K562 (cell line): ENCODE measurements around the gene DGLUCY. TPM values are rescaled to one million over a fixed set of nuclear protein-coding genes. Genes with fewer than 3 reads are reported as not detected.
A peak's percentile ranks its signal among the peaks of the same experiment; 100 is the strongest.

Source experiments
- ATAC-seq: fragments of 200-7000 bp; cut with Tn5 transposase; 3 replicates; pipeline ENCODE4 v1.9.1; 2020; ENCODE audit warnings: moderate library complexity
- BruUV-seq: library from RNA; stranded (reverse); fragments of 400-500 nt; replicated peaks from 2 replicates; lab custom pipeline; 2021; lab: Mats Ljungman, UMichigan
- CTCF ChIA-PET: fragments of 300-600 bp; formaldehyde crosslinking; extraction: SDS; loops from one replicate; lab custom pipeline; 2021; ENCODE audit warnings: low intra/inter-chr PET ratio; lab: Yijun Ruan, JAX
- POLR2A ChIA-PET: fragments of 300-600, 350-650 bp; sonication (Branson Sonifier 250); formaldehyde crosslinking; extraction: SDS; loops from one replicate; lab custom pipeline; 2021; ENCODE audit warnings: antibody characterized with exemption, inconsistent platforms; lab: Yijun Ruan, JAX
- DNase-seq, 4 experiments: peaks; one replicate each; pipeline versions ENCODE4 v3.0.0 to v3.0.0-alpha.2; 2011 to 2018; ENCODE audit warnings: low spot score in 3 of 4, mixed read lengths in 3 of 4; ENCODE audit errors: extremely low read depth in 1 of 4
- FAIRE-seq: peaks from 2 replicates; lab custom pipeline; 2011; peaks lifted over from hg19 to GRCh38; lab: Jason Lieb, UNC
- H2AFZ ChIP-seq: 2 replicates; pipeline ENCODE4 v1.6.0; 2011; ENCODE audit warnings: low read depth, low read length, control low read depth, inconsistent platforms
- H3K27ac ChIP-seq: fragments of 200-600 bp; 3 replicates; pipeline ENCODE4 v1.8.0; 2011; ENCODE audit warnings: low read depth, mild to moderate bottlenecking, control low read depth, inconsistent platforms, low read length, moderate library complexity, mixed read lengths; ENCODE audit errors: extremely low read depth
- H3K27me3 ChIP-seq, 2 experiments: fragments of 300-600 bp in 1 of 2; 2 replicates in 1 of 2; 3 replicates in 1 of 2; pipeline versions ENCODE4 v1.6.0 to v1.8.0; 2011; ENCODE audit warnings: inconsistent platforms in 2 of 2, low read length in 2 of 2, mild to moderate bottlenecking in 1 of 2, mixed read lengths in 1 of 2, moderate library complexity in 1 of 2; ENCODE audit not compliant: control insufficient read depth in 2 of 2, insufficient read depth in 2 of 2
- H3K36me3 ChIP-seq: fragments of 300-600 bp; 3 replicates; pipeline ENCODE4 v1.8.0; 2011; ENCODE audit warnings: mild to moderate bottlenecking, low read length, inconsistent platforms; ENCODE audit not compliant: control insufficient read depth, insufficient read depth
- H3K4me1 ChIP-seq, 2 experiments: fragments of 200-600 bp in 1 of 2; replicated peaks in 1 of 2; 2 replicates in 1 of 2; 3 replicates in 1 of 2; pipeline versions ENCODE4 v1.5.1 to v1.8.0; 2011; ENCODE audit warnings: inconsistent platforms in 2 of 2, low read length in 2 of 2, mild to moderate bottlenecking in 1 of 2, mixed read lengths in 1 of 2, moderate library complexity in 1 of 2; ENCODE audit not compliant: control insufficient read depth in 2 of 2, insufficient read depth in 2 of 2
- H3K4me2 ChIP-seq: 2 replicates; pipeline ENCODE4 v1.6.1; 2011; ENCODE audit warnings: low read length, control low read depth, inconsistent platforms, mixed read lengths; ENCODE audit not compliant: insufficient read depth
- H3K4me3 ChIP-seq: fragments of 200-600 bp; sonication (generic), shearing (Covaris generic); 2 replicates; pipeline ENCODE4 v1.5.1; 2016; ENCODE audit warnings: control low read depth, inconsistent platforms
- H3K79me2 ChIP-seq: fragments of 200-600 bp; 3 replicates; pipeline ENCODE4 v1.8.0; 2011; ENCODE audit warnings: low read length, inconsistent platforms; ENCODE audit not compliant: control insufficient read depth, insufficient read depth
- H3K9ac ChIP-seq, 2 experiments: 2 replicates each; pipeline versions ENCODE4 v1.6.0 to v1.6.1; 2011; ENCODE audit warnings: low read depth in 2 of 2, low read length in 2 of 2, control low read depth in 1 of 2, inconsistent platforms in 1 of 2, mild to moderate bottlenecking in 1 of 2, mixed read lengths in 1 of 2; ENCODE audit not compliant: insufficient read depth in 1 of 2
- H3K9me1 ChIP-seq: one replicate; pipeline ENCODE4 v1.6.0; 2011; ENCODE audit warnings: inconsistent platforms, mild to moderate bottlenecking, low read length, moderate library complexity; ENCODE audit not compliant: control insufficient read depth, insufficient read depth
- H3K9me3 ChIP-seq: replicated peaks from 2 replicates; pipeline ENCODE4 v1.5.1; 2011; ENCODE audit warnings: low read depth, low read length, inconsistent platforms; ENCODE audit not compliant: control insufficient read depth, insufficient read depth
- H4K20me1 ChIP-seq: replicated peaks from 2 replicates; pipeline ENCODE4 v1.6.1; 2011; ENCODE audit warnings: low read length, inconsistent platforms, mixed read lengths; ENCODE audit not compliant: control insufficient read depth, insufficient read depth
- BCL6 ChIP-seq: fragments of 250-450 bp; sonication (Bioruptor Pico); IDR thresholded peaks from 2 replicates; pipeline ENCODE4 v1.4.0; 2020
- DACH1 ChIP-seq: fragments of 450-650 bp; IDR thresholded peaks from 2 replicates; pipeline ENCODE4 v1.6.1; 2018; ENCODE audit not compliant: partially characterized antibody
- E2F3 ChIP-seq: fragments of 250-450 bp; sonication (Bioruptor Pico); IDR thresholded peaks from 2 replicates; pipeline ENCODE4 v1.4.0; 2020; ENCODE audit warnings: mild to moderate bottlenecking
- ELK3 ChIP-seq: fragments of 450-650 bp; formaldehyde crosslinking; IDR thresholded peaks from 2 replicates; pipeline ENCODE4 v1.4.0; 2020; ENCODE audit warnings: mild to moderate bottlenecking
- HDAC1 ChIP-seq, 2 experiments: fragments of 450-650 bp; IDR thresholded peaks; 2 replicates each; pipeline ENCODE4 v1.6.1; 2016 to 2017; ENCODE audit warnings: inconsistent platforms in 1 of 2, mild to moderate bottlenecking in 1 of 2, moderate library complexity in 1 of 2
- HNRNPK ChIP-seq: fragments of 200-400 bp; formaldehyde crosslinking; IDR thresholded peaks from one replicate; pipeline ENCODE4 v1.6.1; 2018; ENCODE audit warnings: mild to moderate bottlenecking, low read depth, low read length; ENCODE audit not compliant: poor library complexity, severe bottlenecking
- LEF1 ChIP-seq: fragments of 450-650 bp; IDR thresholded peaks from 2 replicates; pipeline ENCODE4 v1.6.1; 2016; ENCODE audit warnings: mild to moderate bottlenecking
- MAX ChIP-seq: sonication (generic); formaldehyde crosslinking; IDR thresholded peaks from 2 replicates; pipeline ENCODE4 v1.9.0; 2022; ENCODE audit warnings: mild to moderate bottlenecking, missing genetic modification reagents
- MTA3 ChIP-seq: fragments of 450-650 bp; formaldehyde crosslinking; IDR thresholded peaks from 2 replicates; pipeline ENCODE4 v1.6.1; 2017; ENCODE audit warnings: mild to moderate bottlenecking, borderline replicate concordance
- NELFE ChIP-seq: IDR thresholded peaks from 2 replicates; pipeline ENCODE4 v1.6.1; 2011; ENCODE audit warnings: mild to moderate bottlenecking; ENCODE audit not compliant: insufficient read depth, insufficient read length
- POLR2B ChIP-seq: fragments of 450-650 bp; IDR thresholded peaks from 2 replicates; pipeline ENCODE4 v1.6.1; 2018; ENCODE audit warnings: low read depth; ENCODE audit not compliant: partially characterized antibody
- RBM22 ChIP-seq: fragments of 200-400 bp; formaldehyde crosslinking; IDR thresholded peaks from 2 replicates; pipeline ENCODE4 v1.6.1; 2018; ENCODE audit warnings: low read length, low read depth; ENCODE audit not compliant: poor library complexity, severe bottlenecking
- RBM34 ChIP-seq: fragments of 200-400 bp; formaldehyde crosslinking; IDR thresholded peaks from 2 replicates; pipeline ENCODE4 v1.6.1; 2018; ENCODE audit warnings: low read length, borderline replicate concordance; ENCODE audit not compliant: insufficient read depth
- SIX5 ChIP-seq, 2 experiments: IDR thresholded peaks; 2 replicates each; pipeline ENCODE4 v1.6.1; 2011; ENCODE audit warnings: low read length in 2 of 2, borderline replicate concordance in 1 of 2, low read depth in 1 of 2, mild to moderate bottlenecking in 1 of 2, moderate library complexity in 1 of 2; ENCODE audit not compliant: insufficient read depth in 1 of 2
- SREBF2 ChIP-seq: sonication (generic); formaldehyde crosslinking; IDR thresholded peaks from 2 replicates; pipeline ENCODE4 v1.4.0; 2020; ENCODE audit warnings: mild to moderate bottlenecking, missing genetic modification reagents
- TAL1 ChIP-seq: fragments of 450-650 bp; IDR thresholded peaks from 2 replicates; pipeline ENCODE4 v1.6.1; 2016; ENCODE audit warnings: mild to moderate bottlenecking
- TBL1XR1 ChIP-seq, 2 experiments: IDR thresholded peaks; 2 replicates each; pipeline ENCODE4 v1.6.1; 2012; ENCODE audit warnings: improper control_type of control experiment in 2 of 2, low read length in 2 of 2, mild to moderate bottlenecking in 1 of 2
- TEAD4 ChIP-seq, 2 experiments: sonication (generic) in 1 of 2; formaldehyde crosslinking in 1 of 2; IDR thresholded peaks; 2 replicates each; pipeline versions ENCODE4 v1.6.1 to v1.8.0; 2012 to 2022; ENCODE audit warnings: borderline replicate concordance in 1 of 2, inconsistent platforms in 1 of 2, low read length in 1 of 2, mild to moderate bottlenecking in 1 of 2, missing genetic modification reagents in 1 of 2
- ZNF124 ChIP-seq: sonication (generic); formaldehyde crosslinking; IDR thresholded peaks from 2 replicates; pipeline ENCODE4 v1.8.1; 2022; ENCODE audit warnings: missing genetic modification reagents
- ZNF263 ChIP-seq: sonication (generic); formaldehyde crosslinking; IDR thresholded peaks from 2 replicates; pipeline ENCODE4 v1.8.0; 2022; ENCODE audit warnings: mild to moderate bottlenecking, missing genetic modification reagents, borderline replicate concordance
- ZNF75A ChIP-seq: fragments of 450-650 bp; formaldehyde crosslinking; IDR thresholded peaks from 2 replicates; pipeline ENCODE4 v1.4.0; 2020; ENCODE audit warnings: mild to moderate bottlenecking
- WGBS: fragments of 100-300 bp; shearing (Covaris generic); methylation state at CpG from one replicate; pipeline ENCODE4 v1.1.6; 2016; ENCODE audit warnings: low coverage, mixed read lengths; ENCODE audit not compliant: insufficient coverage; ENCODE audit errors: missing lambda C conversion rate; 5-methylcytosine and 5-hydroxymethylcytosine counted together
- in situ Hi-C: fragments of 300-500 bp; cut with MboI; formaldehyde crosslinking; loops from 4 replicates; pipeline ENCODE4 v1.15.0; 2018; ENCODE audit warnings: inconsistent platforms, mixed read lengths
- intact Hi-C: fragments of 100-400 bp; cut with micrococcal nuclease; formaldehyde crosslinking; loops from 2 replicates; pipeline ENCODE4 v1.14.2; 2022
- polyA plus RNA-seq, 8 experiments: library from polyadenylated mRNA; depleted of rRNA in 4 of 8; stranded (reverse) in 5 of 8; unstranded in 3 of 8; fragments of >200 nt; fragmentation: Nextera tagmentation in 2 of 8; fragmentation: Illumina TruSeq in 1 of 8; extraction: Ambion mirVana in 2 of 8; extraction: Trizol in 1 of 8; gene quantifications; 2 replicates each; pipeline versions ENCODE4 v1.2.1 to v1.2.3, GENCODE V29; 2011 to 2014; ENCODE audit warnings: inconsistent platforms in 1 of 8, missing spikeins in 1 of 8
- total RNA-seq, 7 experiments: library from RNA; depleted of rRNA in 6 of 7; stranded (reverse); fragments of >200 nt in 6 of 7; fragmentation: Illumina TruSeq in 2 of 7; extraction: Trizol in 2 of 7; gene quantifications; 2 replicates each; pipeline versions ENCODE4 v1.2.1 to v1.2.3, GENCODE V29; 2011 to 2021; ENCODE audit warnings: low replicate concordance in 1 of 7

DGLUCY gene
- total and polyA plus RNA-seq, 9 of the 15 experiments (the other 6 are each of a cell fraction or from before 2014, with no cell fraction given), result 9.9 to 28.4 (median 21.0) TPM

- intact Hi-C loops (no loop called here), in situ Hi-C loops (no loop called here)
- no peaks in the 10 kb centered on the region for H3K9me1 ChIP-seq
- H3K9me3 ChIP-seq, result no peaks in the 10 kb centered on the region
- H2AFZ ChIP-seq, result no peak overlapping the region
- ChIA-PET POLR2A (interaction anchor here (1.2 kb wide), 1 partner anchor 11 kb away, joined by 3 read pairs; no protein-coding TSS in a partner anchor), CTCF (no interaction called here)
- peaks cover 2% of the 10 kb centered on the region; the same call in 1 of the 3 replicates for H3K79me2 ChIP-seq
- no peak overlapping the region; the same call in 1 of the 2 replicates for H3K4me2 ChIP-seq
- H3K36me3 ChIP-seq, result no peaks in the 10 kb centered on the region; the same call in 2 of the 3 replicates
- ATAC-seq, result 0 out of 3 replicates have a peak, but pooled peaks have one; percentile 5
- DNase-seq, result peak in 1 of 4 experiments; percentile 21
- H3K9ac ChIP-seq, result peak overlapping the region in 1 of 2 experiments; percentile 14; a peak in 1 of 4 replicates
- FAIRE-seq, result no peak
- H4K20me1 ChIP-seq, result no peaks in the 10 kb centered on the region
- H3K27ac ChIP-seq, result no peak overlapping the region
- H3K27me3 ChIP-seq, result no peaks in the 10 kb centered on the region
- H3K4me1 ChIP-seq, result peaks cover 30 to 36% of the 10 kb centered on the region in 2 experiments
- H3K4me3 ChIP-seq, result no peak overlapping the region
- WGBS, result 7% methylated on average over 8 of the region's 8 CpGs
- BruUV-seq, result no TSS peak
- TF ChIP-seq ZNF263 (CRISPR knock-in tag) (no peak), MTA3 (no peak), E2F3 (no peak), RBM22 (no peak), RBM34 (no peak), SREBF2 (CRISPR knock-in tag) (no peak), TEAD4 (IDR thresholded peaks at IDR 0.05; ENCODE audit: low read length) (no peak), TEAD4 (CRISPR knock-in tag; IDR thresholded peaks at IDR 0.05; ENCODE audit: borderline replicate concordance) (no peak), ZNF124 (CRISPR knock-in tag) (no peak), TBL1XR1 (IDR thresholded peaks at IDR 0.05; ENCODE audit: low read length in 2 of 2) (no peak), ZNF75A (CRISPR knock-in tag) (no peak), TAL1 (no peak), NELFE (no peak), ELK3 (CRISPR knock-in tag) (no peak), BCL6 (CRISPR knock-in tag) (no peak), HNRNPK (no peak), POLR2B (no peak), SIX5 (IDR thresholded peaks at IDR 0.05; ENCODE audit: borderline replicate concordance in 1 of 2, insufficient read depth in 1 of 2, low read depth in 1 of 2, low read length in 2 of 2) (no peak), LEF1 (no peak), MAX (CRISPR knock-in tag) (no peak), HDAC1 (IDR thresholded peaks at IDR 0.05) (no peak), DACH1 (no peak)
Measured at GRCh38 chr14:91257328-91258010, 143.6 kb downstream of the DGLUCY start.
